GM19438 (cell line): ENCODE measurements around the gene KIN.
"Not testable (repeated sequence)": the region's sequence is repeated elsewhere in the genome, so short reads cannot be mapped to it uniquely, and the experiment has no call there.

Experiments
- ATAC-seq: cut with Tn5 transposase; IDR thresholded peaks from one replicate; pipeline ENCODE4 v1.9.1; 2021; ENCODE audit warnings: low read depth; ENCODE audit not compliant: unreplicated experiment

The KIN gene

GRCh38 chr10:7738536-7739407 lies 49.0 kb downstream of the KIN start:
- no peak for ATAC-seq

GRCh38 chr10:7734821-7735220 lies 53.0 kb downstream of the KIN start:
- no peak for ATAC-seq

GRCh38 chr10:7722927-7723529 lies 64.8 kb downstream of the KIN start:
- ATAC-seq: no peak

GRCh38 chr10:7720478-7720877 lies 67.3 kb downstream of the KIN start:
- ATAC-seq: no peak

GRCh38 chr10:7718685-7719084 lies 69.1 kb downstream of the KIN start:
- no peak for ATAC-seq

- no peak for ATAC-seq
These were observed 70.0 kb downstream of the KIN start for GRCh38 chr10:7717767-7718166.

GRCh38 chr10:7715515-7715914 lies 72.3 kb downstream of the KIN start:
- no peak for ATAC-seq

GRCh38 chr10:7711075-7711474 lies 76.7 kb downstream of the KIN start:
- not testable (repeated sequence) for ATAC-seq

- no peak for ATAC-seq
These were observed 77.3 kb downstream of the KIN start for GRCh38 chr10:7710446-7710845.

- ATAC-seq: no peak
These were observed 79.0 kb downstream of the KIN start for GRCh38 chr10:7708832-7709231.

- no peak for ATAC-seq
These were observed 79.8 kb downstream of the KIN start for GRCh38 chr10:7707858-7708622.

- no peak for ATAC-seq
These were observed 80.7 kb downstream of the KIN start for GRCh38 chr10:7707102-7707501.

GRCh38 chr10:7706534-7707073 lies 81.2 kb downstream of the KIN start:
- no peak for ATAC-seq

- ATAC-seq: no peak
These were observed 82.5 kb downstream of the KIN start for GRCh38 chr10:7705341-7705740.

- ATAC-seq: no peak
These were observed 83.4 kb downstream of the KIN start for GRCh38 chr10:7704071-7705016.

- ATAC-seq: no peak
These were observed 84.7 kb downstream of the KIN start, which contains the start of gene ITIH2 for GRCh38 chr10:7703140-7703539. ITIH2 (plus strand) TSS chr10:7703316; CDS start chr10:7703435, 119 bp downstream.

GRCh38 chr10:7702288-7702812 lies 85.4 kb downstream of the KIN start:
- ATAC-seq: no peak

GRCh38 chr10:7701158-7701742 lies 86.5 kb downstream of the KIN start:
- no peak for ATAC-seq
